Measurements from ENCODE around the gene CD22. TPM values are rescaled to one million over a fixed set of nuclear protein-coding genes. Genes with fewer than 3 reads are reported as not detected.

Gene CD22
- total RNA-seq, 3 donors from 2014 or later = 0.33 to 7.8 (median 4.8) TPM

GRCh38 chr19:35347171-35347929 lies 18.4 kb downstream of the CD22 start, which contains the start of gene FFAR1:
TSS of gene FFAR1 (plus strand) at chr19:35347902. CDS start at chr19:35351552, 3,650 bp downstream.
- intact Hi-C loops (cut with DNase I; ENCODE audit: low total_unique reads) = no loop called here
- Histone ChIP-seq H3K4me1 (no peaks in the 10 kb centered on the region), H3K27me3 (no peaks in the 10 kb centered on the region), H3K4me3 (no peak within 1 kb of the TSS), H3K36me3 (no peaks in the 10 kb centered on the region), H3K9me3 (no peaks in the 10 kb centered on the region), H3K27ac (no peak within 1 kb of the TSS)
- DNase-seq (ENCODE audit: low spot score in 2 of 2) = peak in 1 of 2 donors; percentile 48
- no peak for TF ChIP-seq CTCF (IDR thresholded peaks at IDR 0.05)
- TF ChIP-seq POLR2A (IDR thresholded peaks at IDR 0.05) = no peak
- no peak for TF ChIP-seq POLR2AphosphoS5 (IDR thresholded peaks at IDR 0.05)

DNA sequence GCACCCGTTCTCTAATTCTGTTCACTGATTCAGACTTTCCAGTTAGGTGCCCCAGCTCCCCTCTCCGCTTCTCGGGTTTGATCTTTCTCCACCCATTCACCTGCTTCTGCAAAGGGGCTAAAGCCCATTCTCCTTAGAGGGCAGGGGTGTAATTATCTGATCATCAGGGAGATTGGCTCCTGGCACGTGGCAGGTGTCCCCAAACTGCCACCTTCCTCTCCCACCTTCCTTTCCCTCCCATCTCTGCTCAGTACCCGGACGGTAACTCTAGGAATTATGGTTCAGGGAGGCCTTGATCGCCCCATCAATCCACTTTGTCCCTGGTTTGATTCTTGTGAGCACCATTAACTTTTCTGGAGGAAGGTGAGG lies 18.9 kb downstream of the CD22 start:
- intact Hi-C loops (cut with DNase I; ENCODE audit: low total_unique reads) = no loop called here
- Histone ChIP-seq H3K36me3 (no peaks in the 10 kb centered on the region), H3K4me3 (no peak overlapping the region), H3K9me3 (no peaks in the 10 kb centered on the region), H3K27me3 (no peaks in the 10 kb centered on the region), H3K4me1 (no peaks in the 10 kb centered on the region), H3K27ac (no peak overlapping the region)
- peak in 1 of 2 donors; percentile 20 for DNase-seq (ENCODE audit: low spot score in 2 of 2)
- TF ChIP-seq CTCF (IDR thresholded peaks at IDR 0.05) = no peak
- no peak for TF ChIP-seq POLR2AphosphoS5 (IDR thresholded peaks at IDR 0.05)
- TF ChIP-seq POLR2A (IDR thresholded peaks at IDR 0.05) = no peak

DNA sequence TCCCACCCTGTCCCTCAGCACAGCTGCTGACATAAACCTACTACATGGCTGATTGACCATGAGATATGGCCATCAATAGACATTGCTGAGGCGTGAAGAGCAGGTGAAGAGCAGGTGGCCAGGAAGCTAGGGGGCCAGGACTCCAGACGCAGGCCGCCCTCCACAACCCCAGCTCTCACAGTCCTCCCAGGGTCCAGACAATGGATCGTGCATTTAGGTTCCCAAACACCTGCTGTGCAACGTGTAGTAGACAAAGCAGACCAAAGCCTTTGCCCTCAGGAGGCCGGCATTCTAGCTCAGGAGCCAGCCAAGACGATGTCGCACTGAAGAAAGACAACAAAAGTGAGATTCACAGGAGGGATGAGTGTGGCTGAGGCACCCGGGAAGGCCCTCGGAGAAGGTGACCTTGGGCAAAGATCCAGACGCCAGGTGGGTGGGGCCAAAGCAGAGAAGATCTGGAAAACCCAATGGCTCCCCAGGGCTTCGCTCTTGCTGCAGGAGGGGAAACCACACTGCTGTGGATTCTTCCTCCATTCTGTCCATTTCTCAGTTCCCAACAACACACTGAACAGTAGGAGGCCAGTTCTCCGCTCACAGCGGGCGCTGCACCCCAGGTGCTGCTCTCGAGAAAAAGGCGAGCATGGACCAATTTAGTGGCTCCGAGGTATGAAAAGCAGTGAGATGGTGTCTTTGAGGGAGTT lies 20.1 kb downstream of the CD22 start:
- TF ChIP-seq POLR2AphosphoS5 (IDR thresholded peaks at IDR 0.05) = no peak
- TF ChIP-seq CTCF (IDR thresholded peaks at IDR 0.05) = no peak
- TF ChIP-seq POLR2A (IDR thresholded peaks at IDR 0.05) = no peak
- no peaks in the 10 kb centered on the region for H3K36me3 ChIP-seq
- no peaks in the 10 kb centered on the region for H3K4me1 ChIP-seq
- no peak overlapping the region for H3K4me3 ChIP-seq
- intact Hi-C loops (cut with DNase I; ENCODE audit: low total_unique reads) = no loop called here
- peak in 1 of 2 donors; percentile 20 for DNase-seq (ENCODE audit: low spot score in 2 of 2)
- no peaks in the 10 kb centered on the region for H3K9me3 ChIP-seq
- H3K27me3 ChIP-seq = no peaks in the 10 kb centered on the region
- no peak overlapping the region for H3K27ac ChIP-seq

- intact Hi-C loops (cut with DNase I; ENCODE audit: low total_unique reads) = no loop called here
- no peaks in the 10 kb centered on the region for H3K9me3 ChIP-seq
- no peaks in the 10 kb centered on the region for H3K36me3 ChIP-seq
- TF ChIP-seq POLR2A (IDR thresholded peaks at IDR 0.05) = no peak
- TF ChIP-seq CTCF (IDR thresholded peaks at IDR 0.05) = no peak
- no peak for TF ChIP-seq POLR2AphosphoS5 (IDR thresholded peaks at IDR 0.05)
- H3K4me1 ChIP-seq = no peaks in the 10 kb centered on the region
- no peaks in the 10 kb centered on the region for H3K27me3 ChIP-seq
- DNase-seq (ENCODE audit: low spot score in 2 of 2) = peak in 1 of 2 donors; percentile 34
- no peak overlapping the region for H3K27ac ChIP-seq
- H3K4me3 ChIP-seq = no peak overlapping the region
Measured at GRCh38 chr19:35349614-35350521, 20.9 kb downstream of the CD22 start.

Data from breast epithelium (tissue), 4 donors.